ENCODE data around the gene SATB1.

The SATB1 gene

DNA sequence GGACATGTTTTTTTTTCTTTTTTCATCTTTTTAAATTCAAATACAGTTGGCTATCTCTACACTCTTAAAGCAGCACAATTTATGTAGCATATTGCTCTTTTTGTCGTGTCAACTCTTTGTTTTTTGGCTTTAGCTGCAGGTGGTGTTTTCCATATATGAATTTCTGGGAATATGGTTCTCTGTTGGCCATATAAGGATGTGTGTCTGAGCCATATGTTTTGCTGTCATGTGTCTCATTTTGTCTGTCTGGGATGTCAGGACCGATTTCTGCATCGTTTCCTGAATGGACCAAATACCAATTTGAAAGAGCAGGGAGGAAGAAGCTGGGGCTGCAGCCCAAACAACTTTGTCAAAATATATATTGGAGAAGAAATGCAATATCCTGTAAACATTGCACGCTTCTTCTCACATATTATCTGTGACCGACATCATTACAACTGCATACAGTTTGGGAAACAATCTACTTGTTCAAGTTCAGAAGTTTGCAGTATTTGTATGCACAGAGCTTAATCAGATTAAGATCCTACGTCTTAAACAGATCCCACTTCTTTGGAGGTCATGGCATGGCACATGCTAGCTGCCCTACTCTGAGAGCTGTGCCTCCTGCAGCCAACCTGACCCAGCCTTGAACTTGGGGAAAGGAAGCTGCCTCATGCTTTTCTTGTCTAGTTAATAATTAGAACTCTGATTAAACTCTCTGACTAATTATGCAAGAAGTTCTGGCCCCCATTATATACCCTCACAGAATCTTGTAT, 4.0 kb upstream of the SATB1 start:
- DNase-seq: no peak

DNA sequence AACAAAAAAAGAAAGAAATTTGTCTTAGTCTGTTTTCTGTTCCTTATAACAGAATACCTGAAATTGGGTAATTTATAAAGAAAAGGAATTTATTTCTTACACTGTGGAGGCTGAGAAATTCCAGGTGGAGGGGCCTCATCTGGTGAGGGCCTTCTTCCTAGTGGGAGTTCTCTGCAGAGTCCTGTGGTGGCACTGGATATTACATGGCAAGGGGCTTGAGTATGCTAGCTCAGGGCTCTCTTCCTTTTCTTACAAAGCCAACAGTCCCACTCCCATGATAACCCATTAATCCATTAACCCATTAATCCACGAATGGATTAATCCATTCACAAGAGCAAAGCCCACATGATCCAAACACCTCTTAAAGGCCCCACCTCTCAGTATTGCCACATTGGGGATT, 2.9 kb upstream of the SATB1 start:
- no peak for DNase-seq

DNA sequence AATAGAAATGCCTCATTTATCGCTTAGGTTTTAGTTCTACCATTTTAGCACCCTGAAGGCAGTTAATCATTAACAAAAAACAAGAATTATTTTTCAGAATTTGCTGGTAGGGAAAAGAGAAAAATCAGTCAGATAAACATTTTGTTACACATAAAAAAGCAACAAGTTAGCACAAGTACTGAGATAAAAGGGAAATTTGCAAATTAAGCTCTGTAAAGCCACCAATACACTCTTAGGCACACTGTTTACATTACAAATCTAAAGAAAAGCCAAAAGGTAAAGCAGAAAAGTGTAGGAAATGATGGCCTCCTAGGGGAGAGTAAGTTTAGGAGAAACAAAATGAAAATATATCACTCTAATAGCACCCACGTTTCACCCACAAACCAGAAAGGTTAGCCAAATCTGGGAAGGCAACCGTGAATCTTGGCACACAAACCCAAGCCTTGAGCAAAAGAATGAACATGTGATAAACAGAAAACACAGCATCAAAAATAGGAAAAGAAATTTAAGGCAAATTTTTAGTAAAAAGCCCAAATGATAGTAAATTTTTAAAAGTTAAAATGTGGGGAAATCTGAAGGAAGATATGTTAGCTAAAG, 1.6 kb upstream of the SATB1 start:
- DNase-seq: no peak

DNA sequence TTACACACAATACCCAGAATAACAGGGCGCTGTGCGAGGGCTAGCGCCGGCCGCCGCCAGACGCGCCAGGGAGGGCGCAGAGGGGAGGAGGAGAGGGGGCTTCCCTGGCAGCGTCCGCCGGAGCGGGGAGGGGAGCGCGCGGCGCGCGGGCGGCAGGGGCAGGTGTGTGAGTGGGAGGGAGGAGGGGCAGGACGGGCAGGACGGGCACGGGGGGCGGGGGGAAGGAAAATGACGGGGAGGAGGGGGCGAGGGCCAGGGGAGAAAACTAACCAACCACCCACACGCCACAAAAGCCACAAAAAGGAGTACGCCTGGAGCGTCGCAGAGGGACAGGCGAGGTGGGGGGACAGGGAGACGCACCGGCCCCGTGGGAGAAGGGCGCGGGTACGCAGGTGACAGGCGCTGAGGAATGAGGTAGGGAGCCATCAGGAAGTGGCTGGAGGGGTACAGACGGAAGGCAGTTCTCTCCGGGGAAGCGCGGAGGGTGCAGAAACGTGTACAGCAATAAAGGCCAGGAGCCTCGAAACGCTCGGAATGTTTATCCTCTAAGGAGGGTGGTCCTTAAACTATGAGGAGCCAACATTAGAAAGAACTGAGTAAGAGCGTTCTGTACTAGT, 610 bp upstream of the SATB1 start:
- no peak for DNase-seq

DNA sequence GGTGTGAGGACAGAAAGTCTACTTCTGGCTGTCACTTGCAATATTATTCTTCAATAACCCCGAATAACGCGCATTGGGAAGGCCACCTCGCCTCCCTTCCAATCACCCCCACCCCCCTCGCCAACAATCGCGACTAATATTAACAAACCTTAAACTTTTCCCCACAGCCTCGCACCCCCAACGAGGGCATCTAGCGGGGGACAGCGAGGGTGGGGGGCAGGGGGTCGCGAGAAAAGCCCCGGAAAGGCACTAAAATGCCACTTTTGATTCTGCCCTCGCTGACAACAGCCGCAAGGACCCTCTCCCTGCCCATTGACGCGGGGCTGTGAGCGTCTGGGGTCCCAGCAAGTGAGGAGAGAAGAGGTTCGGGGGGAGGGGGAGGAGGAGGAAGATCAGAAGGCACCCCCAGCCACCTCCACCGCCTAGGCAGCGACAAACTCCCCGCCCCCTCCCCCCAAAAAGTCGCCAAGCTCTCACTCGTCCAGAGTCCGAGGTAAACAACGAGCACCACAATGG, 868 bp downstream of the SATB1 start:
- DNase-seq: no peak

DNA sequence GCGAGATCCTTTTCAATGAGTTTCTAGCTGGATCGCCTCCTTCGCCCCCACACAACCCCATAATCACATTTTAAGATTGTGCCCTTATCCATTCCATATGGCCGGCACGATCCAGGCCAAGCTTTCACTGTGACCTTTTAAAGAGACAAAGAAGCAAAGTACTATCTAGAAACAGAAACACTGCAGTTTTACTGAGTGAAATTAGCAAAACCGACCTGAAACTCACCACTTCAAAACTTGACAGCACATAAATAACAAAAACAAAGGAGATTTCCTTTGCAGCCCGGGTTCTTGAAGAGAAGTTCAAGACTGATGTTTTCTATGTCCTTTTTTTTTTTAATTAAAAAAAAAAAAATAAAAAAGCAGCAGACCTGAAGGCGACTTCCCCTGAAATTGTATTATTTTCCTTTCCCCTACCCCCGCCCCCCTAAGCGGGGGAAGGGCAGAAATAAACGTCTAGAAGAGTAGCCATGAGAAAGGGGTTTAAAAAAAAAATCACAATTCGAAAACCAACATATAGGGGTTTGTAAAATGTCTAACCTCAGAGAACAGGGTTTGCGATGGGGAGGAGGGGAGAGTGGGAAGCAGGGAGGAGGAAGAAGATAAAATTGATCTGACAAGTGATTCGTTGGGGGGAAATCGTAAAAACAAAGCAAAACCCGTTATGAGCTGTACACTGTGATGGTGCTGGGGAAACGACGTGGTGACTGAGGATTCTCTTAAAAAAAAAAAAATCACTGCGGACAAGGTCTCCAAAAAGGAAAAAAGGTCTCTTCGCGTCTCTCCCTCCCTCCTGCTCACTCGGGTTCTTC, 1.5 kb downstream of the SATB1 start:
- DNase-seq: peak; percentile 77

DNA sequence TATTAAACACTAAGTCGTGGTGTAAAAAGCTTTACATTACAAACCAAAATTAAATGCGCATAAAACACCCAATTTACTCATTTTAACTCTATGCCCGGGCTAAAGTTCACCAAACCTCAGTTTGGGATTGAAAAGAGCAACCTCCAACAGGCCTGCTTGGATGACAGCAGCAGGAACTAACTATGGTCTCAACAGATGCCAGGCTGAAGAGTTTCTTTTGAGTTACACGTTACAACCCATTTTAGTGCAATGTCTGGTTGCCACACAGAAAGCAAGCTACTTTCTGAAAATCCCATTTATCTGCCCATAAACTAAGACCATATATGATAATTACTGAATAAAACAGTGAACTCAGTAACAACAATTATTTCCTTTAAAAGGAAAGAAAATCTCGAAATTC, 2.2 kb downstream of the SATB1 start:
- no peak for DNase-seq

DNA sequence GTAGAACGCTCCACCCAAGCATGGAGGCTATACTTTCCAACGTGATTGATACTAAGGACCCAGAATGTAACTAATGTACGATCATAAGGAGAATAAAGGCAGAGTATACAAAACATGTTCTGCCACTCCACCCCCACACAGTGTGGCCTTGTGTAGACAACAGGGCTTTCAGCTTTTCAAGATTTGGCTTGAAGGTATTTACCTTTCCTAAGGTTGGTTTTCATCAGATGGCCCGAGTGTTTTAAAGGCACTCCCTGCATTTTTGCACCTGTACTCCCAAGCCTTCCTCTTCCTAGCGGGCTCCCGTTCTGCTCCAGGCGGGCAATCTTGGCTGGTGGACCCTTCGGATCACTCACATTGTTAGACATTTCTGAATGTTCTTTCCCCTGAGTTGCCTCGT, 4.6 kb downstream of the SATB1 start:
- no peak for DNase-seq

DNA sequence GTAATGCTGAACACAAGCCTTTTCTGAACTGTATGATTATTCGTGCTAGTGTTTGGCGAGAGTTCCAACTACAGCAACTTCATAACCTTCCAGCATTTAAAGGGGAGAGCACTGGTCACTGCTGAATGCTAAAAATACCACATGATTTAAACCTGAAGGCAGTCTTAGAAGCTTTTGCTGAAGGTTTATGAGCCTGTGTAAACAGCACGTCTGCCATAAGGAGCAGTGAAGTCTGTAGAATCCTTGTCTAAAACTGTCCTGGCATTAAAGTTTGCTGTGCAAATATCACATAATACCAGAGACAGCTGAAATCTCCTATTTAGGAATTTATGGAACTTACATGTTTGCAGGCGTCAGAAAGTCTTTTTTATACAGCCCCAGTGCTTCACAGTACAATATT, 5.9 kb downstream of the SATB1 start:
- DNase-seq: no peak

DNA sequence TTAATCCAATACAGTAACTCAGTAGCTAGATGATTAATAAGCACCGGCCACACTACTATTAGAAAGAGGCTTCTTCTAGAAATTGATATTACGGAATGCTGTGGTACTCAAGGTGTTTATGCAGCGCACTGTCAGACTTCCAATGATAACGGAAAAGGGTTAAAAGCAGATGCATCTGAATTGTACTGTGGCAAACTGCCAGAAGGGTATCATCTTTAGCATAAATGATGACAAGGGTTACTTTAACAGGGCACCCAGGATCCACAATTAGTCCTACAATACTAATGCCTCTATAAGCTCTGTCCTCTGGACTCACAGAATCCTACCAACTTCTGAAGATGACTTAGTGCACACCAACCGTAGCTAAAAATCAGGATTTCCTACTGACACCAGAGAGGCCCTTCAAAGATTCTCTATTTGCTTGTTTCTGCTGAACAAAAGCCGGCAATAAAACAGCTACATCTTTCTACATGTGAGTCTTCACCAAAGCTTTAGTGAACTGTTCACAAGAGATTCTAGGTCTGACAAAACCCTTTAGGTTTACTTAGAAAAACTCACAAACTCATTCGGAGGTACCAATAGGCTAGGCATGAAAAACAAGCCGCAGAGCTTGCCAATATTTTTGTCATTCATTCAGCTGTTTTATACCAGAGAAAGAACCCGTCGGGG, 7.1 kb downstream of the SATB1 start:
- no peak for DNase-seq

DNA sequence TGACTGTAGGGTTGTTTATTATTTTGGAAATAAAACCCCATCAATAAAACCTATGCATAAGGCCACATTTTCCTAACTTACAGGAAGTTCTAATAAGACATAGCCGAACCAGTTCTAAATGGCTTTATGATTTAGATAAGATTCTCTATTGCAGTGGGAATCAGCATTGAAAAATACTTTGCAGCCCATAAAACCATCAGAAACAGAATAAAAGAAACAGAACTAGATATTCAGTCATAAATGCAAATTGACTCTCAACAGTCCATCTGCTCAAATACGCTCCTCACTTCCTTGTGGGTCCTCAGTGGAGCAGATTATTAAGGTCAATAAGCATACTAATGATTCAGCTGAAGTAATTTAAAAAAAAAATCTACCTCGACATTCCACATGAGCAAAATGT, 8.8 kb downstream of the SATB1 start:
- DNase-seq: no peak

DNA sequence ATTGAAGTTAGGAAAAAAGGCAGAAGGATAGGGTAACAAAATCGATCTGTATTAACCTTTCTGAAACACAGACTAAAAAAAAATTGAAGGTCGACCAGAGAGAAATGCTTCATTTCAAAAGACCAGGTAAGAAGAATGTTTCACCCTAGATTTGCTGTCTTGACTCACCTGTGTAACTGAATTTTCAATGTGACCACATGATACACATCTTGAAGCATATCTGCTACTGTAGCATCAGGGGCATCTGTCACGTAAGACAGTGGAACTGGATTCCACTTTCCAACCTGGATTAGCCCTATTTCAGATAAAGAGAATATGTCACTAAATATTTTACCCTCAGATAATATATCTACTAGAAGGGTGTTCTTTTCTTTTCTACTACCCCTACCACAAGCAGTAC, 9.3 kb downstream of the SATB1 start:
- DNase-seq: no peak

DNA sequence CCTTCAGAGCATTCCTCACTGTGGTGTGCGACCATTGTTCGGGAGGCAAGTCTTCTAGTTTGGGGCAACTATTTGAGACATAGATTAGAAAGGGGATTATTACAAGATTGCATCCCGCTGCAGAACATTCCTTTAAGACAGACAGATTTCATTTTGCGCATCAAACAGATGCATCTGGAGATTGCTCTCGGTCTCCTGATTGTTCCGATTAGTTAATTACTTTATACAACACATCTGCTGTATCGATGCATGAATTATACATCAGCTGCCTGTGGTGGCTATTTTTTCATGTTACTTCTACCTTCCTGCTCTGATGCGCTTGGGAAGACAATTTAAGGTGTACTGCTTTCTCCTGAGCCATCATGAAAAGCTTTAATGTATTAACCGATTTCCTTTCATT, 10.0 kb downstream of the SATB1 start:
- no peak for DNase-seq

DNA sequence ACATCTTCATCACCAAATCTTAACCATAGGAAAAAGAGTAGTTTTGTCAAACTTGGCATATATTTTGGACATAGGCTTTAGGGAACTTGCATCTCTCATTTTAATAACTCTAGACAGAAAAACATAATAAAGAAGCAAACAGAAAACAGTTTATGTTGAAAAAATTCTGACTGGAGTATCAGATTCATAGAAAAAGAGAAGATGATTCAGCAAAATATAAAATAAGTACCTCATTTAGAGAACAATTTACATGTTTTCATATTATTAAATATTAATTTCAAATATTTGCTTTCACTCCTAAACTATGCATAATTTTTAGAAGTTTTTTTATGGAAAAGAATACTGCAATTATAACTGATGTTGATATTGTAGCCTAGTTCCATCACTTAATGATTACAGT, 12.5 kb downstream of the SATB1 start:
- no peak for DNase-seq

DNA sequence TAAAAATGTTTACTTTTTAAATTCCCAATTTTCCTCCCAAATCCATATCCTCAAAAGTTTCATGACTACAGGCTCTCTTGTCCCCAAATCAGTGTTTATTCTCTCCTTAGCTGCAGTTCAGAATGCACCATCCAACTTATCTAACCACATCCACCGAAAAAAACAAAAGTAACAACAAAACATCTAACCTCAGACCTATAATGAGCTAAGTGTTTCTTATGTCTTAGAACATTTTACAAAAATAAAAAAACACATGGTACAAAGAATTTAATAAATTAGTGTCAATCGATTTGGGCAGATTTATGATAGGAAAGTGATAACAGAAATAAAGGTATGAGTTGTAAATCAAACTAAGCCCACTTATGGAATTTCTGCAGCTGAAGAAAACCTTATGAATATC, 13.6 kb downstream of the SATB1 start:
- DNase-seq: no peak

DNA sequence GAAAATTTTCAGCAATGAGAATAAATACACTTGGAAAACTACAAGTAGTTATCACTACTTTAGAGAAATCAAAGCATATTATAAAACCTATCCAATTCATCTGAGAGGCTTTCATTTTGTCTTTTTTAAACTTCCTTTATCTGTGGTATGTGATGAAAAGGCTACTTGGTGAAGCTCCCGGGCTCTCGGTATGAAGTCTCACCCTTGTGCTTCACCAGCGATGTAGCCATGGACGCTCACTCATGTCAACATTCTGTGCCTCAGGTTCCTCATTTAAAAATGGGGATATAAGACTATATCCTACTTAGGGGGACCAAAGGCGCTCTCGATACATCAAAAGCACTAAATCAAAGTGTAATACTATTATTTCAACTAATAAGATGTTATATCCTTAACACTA, 14.9 kb downstream of the SATB1 start:
- no peak for DNase-seq

DNA sequence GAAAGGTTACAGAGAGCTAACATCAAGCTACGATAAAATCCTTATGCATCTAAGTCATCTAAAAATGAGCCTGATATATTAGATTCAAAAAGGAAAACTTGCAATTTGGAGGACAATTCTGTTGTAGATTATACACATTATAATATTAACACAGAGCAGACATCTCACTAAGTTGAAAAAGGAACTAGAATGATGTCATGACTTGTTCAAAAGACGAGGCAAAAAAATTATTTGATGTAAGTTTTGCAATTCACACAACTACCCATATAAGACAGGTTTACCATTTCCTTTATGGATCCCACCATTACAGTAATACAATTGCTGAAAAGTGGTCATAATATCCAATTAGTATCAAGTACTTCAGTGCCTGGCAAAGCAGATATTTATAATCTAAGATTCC, 15.9 kb downstream of the SATB1 start:
- no peak for DNase-seq

DNA sequence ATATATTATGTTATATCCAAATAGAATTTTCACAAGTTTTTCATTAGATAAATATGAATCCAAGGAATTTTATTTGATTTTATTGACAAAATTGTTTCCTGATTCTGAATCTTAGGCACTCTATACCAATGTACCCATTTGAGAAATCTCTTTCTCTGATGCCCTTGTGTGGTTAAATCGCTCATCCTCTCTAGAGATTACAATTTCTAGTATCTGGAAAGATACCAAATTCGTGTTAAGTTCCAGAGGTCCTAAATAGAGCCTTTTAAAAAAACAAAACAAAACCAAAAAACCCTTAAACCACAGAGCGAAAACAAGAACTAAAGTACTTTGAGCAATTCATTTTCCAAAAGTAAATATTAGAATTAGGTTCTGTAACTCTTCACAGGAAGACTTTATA, 20.0 kb downstream of the SATB1 start:
- no peak for DNase-seq

DNA sequence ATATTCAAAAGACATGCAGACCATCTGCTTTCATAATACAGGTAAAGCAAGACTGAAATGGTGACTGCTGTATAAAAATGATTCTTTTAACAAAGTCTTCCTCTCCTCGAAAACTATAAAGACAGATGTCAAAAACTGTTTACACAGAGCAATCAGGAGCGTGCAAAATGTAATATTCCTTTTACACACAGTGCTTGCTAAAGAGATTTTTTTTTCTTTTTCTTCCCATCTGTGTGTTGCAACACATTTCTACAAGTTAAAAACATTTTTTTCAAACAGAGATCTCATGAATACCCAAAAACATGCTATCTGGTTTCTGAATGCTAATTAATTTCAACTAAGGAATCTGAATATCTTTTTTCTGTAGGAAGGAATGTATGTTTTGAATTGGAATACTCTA, 22.1 kb downstream of the SATB1 start:
- no peak for DNase-seq

DNA sequence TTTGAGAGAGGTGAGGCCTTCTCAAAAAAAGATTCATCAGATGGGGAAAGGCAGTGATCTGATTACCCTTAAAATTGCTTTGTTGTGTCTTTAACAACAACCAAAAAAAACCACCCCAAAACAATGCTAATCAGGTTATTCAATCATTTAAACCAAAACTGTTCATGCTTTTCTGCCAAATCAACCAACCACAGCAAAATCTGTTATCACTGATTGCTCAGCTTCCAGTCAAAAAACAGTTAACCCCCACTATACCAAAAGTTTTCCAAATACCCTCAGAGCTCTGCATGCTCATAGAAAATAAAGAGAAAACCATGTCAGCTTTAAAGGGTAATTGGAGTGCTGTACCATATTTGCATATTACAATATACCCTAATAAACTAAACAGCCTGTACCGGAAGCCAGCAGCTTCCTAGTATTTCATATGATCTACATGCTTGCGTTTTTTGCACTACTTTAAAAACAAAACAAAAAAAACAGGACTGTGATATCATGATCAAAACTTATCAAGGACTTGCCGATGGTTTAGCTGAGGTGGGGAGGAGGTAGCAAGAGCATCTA, 22.8 kb downstream of the SATB1 start:
- DNase-seq: no peak

DNA sequence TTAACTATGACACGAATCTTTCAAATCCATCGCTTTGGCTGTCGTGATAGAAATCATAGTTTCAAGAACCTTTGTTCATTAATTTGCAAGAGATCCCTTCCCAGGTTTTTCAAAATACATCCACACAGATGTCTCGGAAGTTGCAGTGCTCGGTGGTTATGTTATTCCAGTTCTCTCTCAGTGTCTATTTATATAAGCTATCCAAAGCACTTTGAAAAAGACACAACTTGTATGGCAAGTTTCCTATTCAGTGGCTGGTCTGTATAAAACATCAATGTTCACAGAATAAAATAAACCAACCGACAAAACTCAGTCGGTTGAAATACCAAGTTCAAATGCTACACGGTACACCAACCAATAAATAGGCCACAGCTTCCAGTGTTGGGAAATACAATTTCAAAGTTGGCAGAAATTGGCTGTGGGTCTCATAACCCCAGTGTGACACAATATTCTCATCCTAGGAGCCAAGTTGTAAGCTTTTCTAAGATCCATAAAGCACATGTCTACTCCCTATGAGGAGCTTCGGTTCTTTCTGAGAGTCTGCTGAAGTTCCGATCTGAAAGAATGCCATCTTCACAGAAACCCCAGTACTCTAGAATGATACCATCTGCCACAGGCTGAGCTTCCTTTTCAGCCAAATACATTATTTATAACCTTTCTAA, 23.7 kb downstream of the SATB1 start:
- DNase-seq: no peak

DNA sequence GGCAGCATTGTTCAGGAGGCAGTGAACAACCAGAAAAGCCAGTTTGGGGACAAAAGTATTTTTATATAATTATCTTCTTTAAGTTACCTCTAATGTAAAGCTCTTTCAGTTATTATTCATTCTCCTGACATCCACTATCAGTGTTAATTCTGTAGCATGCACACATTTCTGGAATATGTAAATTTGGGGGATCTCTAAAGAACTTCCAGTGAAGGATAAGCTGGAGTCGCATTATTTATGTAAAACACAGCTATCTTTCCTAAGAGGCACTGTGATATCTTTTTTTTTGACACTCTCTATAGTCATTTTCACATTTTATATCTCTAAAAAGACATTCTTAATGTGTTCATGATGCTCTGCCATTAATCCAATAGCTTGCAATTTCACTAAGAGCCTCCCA, 26.7 kb downstream of the SATB1 start:
- DNase-seq: no peak
